KG1 (cell line): Measurements from ENCODE around the gene TRIM37.
"Not testable (repeated sequence)": the region's sequence is repeated elsewhere in the genome, so short reads cannot be mapped to it uniquely, and the experiment has no call there.

Experiments
- DNase-seq: peaks from one replicate; lab custom pipeline; 2025; lab: John Stamatoyannopoulos, UW

TRIM37 gene, protein sequence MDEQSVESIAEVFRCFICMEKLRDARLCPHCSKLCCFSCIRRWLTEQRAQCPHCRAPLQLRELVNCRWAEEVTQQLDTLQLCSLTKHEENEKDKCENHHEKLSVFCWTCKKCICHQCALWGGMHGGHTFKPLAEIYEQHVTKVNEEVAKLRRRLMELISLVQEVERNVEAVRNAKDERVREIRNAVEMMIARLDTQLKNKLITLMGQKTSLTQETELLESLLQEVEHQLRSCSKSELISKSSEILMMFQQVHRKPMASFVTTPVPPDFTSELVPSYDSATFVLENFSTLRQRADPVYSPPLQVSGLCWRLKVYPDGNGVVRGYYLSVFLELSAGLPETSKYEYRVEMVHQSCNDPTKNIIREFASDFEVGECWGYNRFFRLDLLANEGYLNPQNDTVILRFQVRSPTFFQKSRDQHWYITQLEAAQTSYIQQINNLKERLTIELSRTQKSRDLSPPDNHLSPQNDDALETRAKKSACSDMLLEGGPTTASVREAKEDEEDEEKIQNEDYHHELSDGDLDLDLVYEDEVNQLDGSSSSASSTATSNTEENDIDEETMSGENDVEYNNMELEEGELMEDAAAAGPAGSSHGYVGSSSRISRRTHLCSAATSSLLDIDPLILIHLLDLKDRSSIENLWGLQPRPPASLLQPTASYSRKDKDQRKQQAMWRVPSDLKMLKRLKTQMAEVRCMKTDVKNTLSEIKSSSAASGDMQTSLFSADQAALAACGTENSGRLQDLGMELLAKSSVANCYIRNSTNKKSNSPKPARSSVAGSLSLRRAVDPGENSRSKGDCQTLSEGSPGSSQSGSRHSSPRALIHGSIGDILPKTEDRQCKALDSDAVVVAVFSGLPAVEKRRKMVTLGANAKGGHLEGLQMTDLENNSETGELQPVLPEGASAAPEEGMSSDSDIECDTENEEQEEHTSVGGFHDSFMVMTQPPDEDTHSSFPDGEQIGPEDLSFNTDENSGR

DNA sequence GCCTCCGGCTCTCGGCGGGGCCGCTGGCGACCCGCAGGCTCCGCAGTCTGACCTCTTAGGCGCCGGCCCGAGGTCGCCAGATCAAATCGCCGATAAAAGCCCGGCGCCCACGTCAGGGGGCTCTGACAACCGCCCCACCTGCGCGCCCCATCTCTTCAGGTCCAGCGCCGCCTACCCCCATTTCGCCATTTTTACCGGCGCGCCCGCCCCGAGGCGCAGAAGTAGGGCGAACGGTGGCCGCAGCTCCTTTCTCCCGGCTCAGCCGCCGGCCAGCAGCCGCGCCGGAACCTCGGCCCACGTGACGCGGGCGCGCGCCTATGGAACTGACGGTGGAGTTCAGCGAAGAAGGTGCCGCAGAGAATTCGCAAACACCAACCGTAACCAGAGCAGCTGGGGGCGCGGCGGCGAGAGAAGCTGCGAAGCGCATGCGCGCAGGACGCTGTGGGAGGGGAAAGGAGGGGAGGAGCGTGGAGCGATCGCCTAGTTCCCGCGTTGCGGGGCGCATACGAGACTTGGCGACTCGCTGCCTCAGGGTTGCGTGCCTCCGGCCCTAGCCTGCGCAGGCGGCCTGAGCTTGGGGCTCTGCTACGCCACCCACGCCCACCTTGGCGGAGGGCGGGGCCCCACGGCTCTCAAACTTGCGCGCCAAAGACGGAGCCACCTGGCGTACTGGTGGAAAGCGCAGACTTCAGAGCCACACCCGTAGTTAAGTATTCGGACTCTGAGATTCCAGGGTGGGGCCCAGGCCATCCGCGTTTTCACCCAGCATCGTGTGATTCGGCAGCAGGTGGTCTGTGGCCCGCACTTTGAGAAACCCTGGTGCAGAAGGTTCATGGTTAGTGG lies at the start of gene TRIM37:
Gene TRIM37 (minus strand): TSS at position 418 of the 843 bp plus-strand sequence. CDS start 419 bp downstream, outside the sequence.
- peak; percentile 94 for DNase-seq

DNA sequence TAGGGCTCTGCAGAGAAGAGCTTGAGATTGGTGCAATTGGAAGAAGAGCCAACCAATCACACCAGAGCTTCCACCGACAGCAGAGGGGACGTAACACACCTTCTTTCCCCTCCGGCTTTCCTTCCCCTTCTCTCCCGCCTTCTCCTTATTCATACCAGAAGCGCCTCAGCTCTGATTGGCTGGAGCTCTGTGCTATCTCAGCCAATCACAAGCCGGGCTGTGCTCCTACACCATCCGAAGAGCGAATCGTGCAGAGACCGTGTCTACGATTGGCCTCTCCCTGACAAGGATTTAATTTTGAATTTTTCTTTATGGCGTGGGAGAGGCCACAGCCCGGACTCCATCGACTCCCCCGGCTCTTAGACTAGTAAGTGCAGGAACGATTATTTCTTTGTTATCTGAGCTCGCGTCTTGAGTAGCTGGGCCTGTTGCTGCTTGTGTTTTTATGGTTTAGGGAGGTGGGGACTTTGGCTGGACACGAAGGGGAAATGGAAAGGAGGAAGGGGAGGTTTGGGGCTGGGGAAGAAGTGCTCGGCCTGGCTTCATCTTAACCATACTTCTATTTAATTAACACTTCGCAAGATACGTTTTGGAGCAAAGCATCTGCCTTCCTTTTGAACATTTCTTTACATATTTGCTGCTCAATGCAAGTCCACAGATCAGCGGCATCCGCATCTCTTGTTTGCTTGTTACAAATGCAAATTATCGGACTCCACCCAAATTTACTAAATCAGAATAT lies 48.9 kb upstream of the TRIM37 start, which contains the start of gene PRR11:
Gene PRR11 (plus strand): TSS at position 308 of the 739 bp plus-strand sequence. CDS start 14,007 bp downstream, outside the sequence.
- DNase-seq = no peak

DNA sequence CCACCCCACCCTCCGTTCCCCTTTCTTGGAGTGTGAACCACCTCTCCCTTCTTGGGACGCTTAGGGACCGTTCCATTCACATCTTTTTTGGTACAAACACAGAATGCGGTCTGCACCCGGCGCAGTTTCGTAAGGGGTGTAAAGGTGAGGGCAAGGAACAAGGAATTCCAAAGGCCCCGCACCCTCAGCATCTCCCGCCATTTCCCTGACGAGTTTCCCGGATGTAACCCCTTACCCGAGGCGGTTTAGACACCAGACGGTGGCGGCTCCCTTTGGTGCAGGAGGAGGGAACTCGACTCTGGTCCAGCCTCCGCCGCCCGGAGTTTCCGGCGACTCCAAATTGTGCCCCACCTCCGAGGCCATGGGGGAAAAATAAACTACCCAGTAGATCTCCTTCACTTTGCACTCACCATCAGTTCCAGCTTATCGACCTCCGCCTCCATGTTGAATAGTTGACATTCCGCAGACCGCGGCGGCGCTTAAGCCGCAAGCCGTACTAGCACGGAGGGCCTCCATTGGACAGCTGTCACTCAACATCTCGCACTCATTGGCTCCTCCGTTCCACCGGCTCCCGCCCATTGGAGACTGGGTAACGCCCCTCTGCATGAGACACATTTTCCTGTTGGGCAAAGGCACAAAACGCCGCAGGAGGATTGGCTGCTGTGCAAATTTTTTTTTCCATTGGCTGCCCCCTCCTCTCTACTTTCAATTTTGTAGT lies 48.2 kb upstream of the TRIM37 start, which contains the start of gene SKA2:
Gene SKA2 (minus strand): TSS at position 466 of the 718 bp plus-strand sequence. CDS start 23 bp downstream, at position 443.
- DNase-seq = peak; percentile 97

DNA sequence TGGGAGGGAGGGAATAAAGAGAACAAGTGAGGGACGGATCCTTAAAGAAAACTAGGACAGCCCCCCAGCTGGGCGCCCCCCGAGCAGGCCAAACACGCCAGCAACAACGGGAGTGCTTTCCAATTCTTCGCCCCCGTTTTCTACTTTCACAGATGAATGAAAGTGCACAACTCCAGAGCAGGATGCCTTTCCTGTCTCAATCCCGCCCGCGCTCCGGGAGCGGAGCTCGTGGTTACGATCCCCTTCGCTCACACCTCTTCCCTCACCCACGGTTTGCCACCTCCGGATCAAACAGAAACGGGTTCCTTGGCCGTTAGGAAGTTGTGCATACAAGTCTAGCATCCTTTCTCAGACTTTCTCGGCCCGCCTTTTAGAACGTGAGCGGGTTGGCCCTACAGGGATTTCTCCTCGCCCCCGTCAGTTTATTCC lies 47.6 kb upstream of the TRIM37 start:
- no peak for DNase-seq

DNA sequence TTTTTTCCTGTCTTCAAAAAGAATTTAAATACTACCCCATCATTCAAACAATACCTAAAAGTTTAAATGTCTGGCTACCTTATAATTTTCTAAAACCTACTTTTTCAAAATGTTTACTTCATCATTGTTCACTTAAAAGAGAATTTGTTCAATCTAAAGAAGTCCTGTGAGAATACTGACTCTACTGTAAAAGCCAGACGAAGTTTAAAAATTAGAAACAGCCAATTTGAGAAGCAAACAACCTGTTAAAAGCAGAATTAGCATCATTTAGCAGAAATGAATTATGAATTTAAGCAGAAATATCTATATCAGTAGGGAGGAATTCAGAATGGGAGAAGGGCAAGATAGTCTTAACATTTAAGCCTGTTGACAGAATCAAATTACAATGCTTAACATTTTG lies 46.2 kb upstream of the TRIM37 start:
- DNase-seq = no peak

DNA sequence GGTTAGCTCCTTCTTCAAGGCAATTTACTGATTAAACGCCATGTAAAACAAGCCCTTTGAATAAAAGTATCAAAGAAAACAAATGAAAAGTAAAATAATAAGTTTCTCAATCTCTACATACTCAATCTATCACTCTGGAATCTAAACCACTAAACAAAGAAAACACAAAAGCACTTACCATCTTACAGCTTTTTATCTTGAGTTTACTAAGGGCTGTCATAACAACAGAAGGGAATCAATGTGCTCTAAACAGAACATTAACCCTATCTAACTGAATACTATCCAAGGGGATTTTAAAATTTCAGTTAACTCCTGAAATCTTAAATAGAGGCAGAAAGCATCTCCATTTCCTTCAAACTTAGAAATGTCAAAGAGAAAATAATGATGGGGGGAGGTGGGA lies 44.9 kb upstream of the TRIM37 start:
- DNase-seq = no peak

DNA sequence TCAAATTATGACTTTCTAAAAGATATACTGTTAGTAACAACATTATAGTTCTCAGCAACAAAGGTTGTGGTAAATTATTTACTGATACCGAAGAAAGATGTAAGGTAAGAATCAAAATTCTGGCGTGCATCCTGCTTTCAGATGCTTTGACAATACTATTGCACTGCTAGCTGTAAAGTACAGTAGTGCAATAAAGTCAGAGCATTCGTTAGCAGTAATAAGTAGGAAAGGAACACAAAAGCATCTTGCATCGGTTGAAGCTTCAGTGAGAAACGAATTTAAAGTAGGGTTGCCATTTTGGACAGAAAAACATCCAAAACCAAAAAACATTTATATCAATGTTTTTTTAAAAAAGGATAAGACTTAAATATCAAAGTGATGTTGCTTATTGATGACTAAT lies 44.3 kb upstream of the TRIM37 start:
- DNase-seq = no peak

DNA sequence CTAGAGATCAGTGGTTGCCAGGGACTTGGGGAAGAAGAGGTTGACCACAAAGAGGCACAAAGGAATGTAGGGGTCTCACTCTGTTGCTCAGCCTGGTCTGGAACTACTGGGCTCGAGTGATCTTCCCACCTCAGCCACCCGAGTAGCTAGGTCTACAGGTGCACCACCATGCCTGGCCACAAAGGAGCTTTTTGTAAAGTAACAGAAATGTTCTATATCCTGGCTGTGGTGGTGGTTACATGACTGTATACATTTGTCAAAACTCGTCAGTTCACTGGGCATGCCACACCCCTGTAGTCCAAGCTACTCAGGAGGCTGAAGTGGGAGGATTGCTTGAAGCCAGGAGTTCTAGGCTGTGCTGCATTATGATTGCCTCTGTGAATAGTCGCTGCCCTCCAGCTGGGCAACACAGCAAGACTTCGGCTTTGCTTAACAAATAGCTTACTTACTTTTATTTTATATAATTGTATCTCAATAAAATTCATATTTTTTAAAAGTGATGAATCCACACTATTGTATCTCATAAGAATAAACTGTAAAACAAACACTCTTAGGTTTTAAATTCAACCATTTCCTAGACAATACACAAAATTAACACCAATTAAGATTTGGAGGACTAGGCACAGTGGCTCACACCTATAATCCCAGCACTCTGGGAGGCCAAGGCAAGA lies 43.3 kb upstream of the TRIM37 start:
- no peak for DNase-seq

DNA sequence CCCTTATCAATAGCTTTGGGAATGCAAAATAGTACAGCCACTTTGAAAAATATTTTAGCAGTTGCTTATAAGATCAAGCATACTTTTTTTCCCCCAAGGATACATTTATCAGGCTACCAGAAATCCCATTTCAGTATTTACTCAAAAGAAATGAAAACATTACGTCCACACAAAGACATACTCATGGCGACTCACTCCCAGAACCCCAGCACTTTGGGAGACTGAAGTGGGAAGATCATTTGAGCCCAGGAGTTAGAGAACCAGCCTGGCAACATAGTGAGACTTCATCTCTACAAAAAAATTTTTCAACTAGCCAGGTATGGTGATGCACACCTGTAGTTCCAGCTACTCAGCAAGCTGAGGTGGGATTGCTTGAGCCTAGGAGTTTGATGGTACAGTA lies 42.4 kb upstream of the TRIM37 start:
- no peak for DNase-seq

DNA sequence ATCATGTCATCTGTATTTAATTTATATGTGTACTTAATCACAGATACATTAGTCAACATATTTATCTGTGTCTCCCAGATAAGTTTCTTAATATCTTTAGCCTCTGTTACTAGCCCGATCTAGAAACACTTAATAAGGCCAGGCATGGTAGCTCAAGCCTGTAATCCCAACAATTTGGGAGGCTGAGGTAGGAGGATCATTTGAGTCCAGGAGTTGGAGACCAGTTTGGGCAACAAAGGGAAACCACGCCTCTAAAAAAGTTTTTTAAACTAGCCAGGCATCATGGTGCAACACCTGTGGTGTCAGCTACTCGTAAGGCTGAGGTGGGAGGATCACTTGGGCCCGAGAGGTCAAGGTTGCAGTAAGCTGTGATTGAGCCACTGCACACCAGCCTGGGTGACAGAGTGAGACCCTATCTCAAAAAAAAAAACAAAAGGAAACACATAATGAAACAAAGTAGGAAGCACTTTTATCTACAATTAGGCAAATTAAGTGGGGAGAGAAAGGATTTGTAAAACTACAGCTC lies 39.0 kb upstream of the TRIM37 start:
- no peak for DNase-seq

DNA sequence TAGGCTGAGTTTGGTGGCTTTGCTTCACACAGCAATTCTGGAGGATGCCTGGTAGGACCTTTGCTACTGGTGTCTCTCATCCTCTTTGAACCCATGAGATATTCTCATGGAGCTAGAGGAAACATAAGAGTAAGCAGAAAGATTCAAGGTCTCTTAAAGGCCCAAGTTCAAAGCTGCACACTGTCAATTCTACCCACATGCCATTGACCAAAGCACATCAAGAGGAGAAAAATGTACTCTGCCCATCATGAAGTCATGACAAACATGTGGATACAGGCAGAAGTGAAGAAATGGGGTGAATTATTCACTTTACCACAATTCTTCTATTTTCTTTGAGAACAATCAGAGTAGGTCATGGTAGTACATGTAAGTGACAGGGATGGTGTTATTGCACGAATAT lies 35.2 kb upstream of the TRIM37 start:
- no peak for DNase-seq

DNA sequence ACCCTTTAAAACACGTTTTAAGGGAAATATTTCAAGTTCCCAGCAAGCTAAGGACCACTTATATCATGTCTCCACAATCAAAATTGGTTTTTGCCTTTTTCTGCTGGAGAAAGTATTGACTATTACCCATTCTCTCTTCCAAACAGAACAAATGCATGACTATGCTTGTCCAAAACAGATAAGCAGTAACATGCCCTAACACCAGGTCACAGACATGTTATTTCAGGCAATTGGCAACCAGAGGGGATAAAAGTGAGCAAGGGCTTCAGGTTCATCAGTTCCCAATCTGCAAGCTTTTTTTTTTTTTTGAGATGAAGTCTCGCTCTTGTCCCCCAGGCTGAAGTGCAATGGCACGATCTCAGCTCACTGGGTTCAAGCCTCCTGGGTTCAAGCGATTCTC lies 33.3 kb upstream of the TRIM37 start:
- no peak for DNase-seq

DNA sequence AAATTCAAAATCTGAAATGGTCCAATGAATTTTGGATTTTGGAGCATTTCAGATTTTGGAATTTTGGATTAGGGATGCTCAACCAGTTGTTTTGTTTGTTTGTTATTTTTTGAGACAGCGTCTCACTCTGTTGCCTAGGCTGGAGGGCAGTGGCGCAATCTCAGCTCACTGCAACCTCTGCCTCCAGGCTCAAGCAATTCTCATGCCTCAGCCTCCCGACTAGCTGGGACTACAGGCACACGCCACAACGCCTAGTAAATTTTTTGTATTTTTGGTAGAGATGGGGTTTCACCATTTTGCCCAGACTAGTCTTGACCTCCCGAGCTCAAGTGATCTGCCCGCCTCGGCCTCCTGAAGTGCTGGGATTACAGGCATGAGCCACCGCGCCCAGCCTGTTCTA lies 31.7 kb upstream of the TRIM37 start:
- not testable (repeated sequence) for DNase-seq

DNA sequence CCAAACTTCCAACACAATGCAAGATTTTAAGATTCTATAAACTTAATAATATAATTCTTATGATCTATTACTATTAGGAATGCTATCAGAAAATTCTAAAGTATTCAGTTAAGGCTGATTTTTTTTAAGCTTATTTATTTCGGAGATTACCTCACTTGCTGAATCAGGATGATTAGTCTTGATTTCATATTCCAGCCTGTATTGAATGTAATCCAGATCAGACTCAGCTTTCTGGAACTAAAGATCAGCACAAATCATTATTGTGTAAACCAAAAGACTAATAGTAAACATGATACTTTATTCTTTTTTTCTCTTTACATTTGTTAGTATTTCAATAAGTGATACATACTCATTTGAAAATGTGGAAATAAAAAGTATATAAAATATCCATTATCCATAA lies 24.5 kb upstream of the TRIM37 start:
- DNase-seq = no peak

DNA sequence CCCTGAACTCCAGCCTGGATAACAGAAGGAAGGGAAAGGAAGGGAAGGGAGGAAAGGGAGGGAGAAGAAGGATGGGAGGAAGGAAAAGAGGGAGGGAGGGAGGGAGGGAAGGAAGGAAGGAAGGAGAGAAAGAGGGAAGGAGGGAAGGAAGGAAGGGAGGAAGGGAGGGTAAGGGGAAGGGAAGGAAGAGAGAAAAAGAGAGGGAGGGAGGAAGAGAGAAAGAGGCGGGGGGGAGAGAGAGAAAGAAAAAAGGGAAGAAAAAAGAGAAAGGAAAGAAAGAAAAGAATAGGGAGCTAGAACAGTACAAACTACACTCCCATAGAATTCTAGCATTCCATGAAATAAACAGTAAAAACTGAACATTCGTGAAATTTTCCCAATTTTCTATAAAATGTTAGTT lies 23.1 kb upstream of the TRIM37 start:
- no peak for DNase-seq

DNA sequence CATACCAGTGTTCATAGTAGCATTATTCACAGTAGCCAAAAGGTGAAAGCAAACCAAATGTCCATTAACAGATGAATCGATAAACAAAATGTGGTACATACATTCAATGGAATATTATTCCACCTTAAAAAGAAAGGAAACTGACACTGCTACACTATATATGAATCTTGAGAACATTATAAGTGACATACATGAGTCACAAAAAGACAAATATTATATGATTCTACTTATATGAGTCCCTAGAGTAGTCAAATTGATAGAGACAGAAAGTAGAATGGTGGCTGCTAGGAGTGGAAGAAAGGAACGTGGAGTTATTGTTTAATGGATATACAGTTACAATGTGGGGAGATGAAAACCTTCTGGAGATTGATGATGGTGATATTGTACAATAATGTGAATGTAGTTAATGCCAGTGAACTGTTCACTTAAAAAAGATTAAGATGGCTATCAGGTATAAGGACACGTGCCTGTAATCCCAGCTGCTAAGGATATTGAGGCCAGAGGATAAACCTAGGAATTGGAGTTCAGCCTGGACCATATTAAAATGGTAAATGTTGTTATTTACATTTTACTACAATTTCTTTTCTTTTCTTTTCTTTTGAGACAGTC lies 20.2 kb upstream of the TRIM37 start:
- no peak for DNase-seq

DNA sequence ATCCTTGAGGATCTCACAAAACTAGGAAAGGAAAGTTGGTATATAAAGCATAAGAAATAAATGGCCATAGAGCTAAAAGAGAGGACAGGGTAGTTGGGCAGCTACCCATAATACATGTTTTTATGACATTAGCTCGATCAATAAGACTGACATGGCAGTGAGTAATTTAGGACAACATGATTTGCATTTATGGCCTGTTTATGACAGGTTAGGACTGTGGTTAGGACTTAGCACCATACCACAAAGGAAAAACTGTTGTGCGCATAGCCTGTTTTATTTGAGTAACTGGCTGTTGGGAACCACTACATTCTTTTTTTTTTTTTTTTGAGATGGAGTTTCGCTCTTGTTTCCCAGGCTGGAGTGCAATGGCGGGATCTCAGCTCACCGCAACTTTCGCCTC lies 18.0 kb upstream of the TRIM37 start:
- no peak for DNase-seq

DNA sequence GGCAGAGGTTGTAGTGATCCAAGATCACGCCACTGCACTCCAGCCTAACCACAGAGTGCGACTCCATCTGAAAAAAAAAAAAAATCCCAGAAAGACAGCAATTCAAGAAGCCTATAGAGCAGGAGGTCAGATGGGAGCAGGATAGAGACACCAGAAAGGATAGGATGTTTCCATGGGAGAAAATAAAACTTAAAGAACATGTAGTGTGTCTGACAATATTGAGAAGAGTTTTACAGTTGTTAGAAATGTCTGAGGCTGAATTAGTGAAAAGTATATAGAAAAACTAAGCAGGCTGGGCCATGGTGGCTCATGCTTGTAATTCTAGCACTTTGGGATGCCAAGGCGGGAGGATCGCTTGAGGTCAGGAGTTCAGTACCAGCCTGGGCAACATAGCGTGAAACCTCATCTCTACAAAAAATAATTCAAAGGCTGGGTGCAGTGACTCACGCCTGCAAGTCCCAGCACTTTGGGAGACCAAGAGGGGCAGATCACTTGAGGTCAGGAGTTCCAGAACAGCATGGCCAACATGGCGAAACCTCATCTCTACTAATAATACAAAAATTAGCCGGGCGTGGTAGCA lies 15.3 kb upstream of the TRIM37 start:
- no peak for DNase-seq

DNA sequence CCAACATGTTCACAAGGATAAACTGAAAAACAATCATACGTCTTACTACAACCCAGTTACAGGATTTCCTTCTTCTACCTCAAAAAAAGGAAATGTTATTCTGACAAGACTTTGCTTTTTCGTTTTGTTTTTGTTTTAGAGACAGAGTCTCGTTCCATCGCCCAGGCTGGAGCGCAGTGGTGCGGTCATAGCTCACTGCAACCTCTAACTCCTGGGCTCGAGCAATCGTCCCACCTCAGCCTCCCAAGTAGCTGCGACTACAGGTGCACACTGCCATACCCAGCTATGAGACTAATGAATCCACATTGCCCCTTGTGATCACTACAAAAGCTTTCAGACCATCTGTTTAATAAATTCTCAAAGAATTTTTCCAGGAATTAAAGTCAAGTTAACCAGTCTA lies 8.8 kb upstream of the TRIM37 start:
- DNase-seq = no peak
